ENCODE data around the gene KRT38. TPM values are rescaled to one million over a fixed set of nuclear protein-coding genes. Genes with fewer than 3 reads are reported as not detected.
"Not testable (repeated sequence)": the region's sequence is repeated elsewhere in the genome, so short reads cannot be mapped to it uniquely, and the experiment has no call there.

The KRT38 gene
- total RNA-seq, 1 experiment from 2014 or later = not detected

DNA sequence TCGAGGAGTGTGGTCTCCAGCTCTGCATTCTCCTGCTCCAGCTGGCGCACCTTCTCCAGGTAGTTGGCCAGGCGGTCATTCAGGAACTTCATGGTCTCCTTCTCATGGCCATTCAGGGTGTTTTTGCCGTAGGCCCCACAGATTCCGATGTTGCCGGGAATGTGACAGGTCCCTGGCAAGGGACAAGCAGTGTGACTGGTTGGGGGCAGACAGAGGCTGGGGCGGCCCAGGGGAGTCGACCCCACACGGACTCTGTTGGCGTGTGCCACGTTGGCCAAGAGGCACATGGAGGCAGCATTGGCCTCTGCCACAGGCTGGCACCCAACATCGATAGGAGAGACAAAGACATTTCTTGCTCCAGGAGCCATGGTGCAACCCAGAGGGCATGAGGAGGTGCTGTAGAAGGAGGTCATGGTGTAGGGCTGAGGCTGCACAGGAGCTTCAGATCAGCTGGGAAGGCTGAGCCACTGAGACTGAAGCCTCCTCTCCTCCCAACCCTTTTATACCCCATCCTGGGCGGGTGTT is 16.6 kb downstream of the KRT38 start, which contains the start of gene KRT37:
TSS of gene KRT37 (minus strand) at position 475 of the 525 bp plus-strand sequence. CDS start at position 413, 62 bp downstream.
- ChIA-PET POLR2A (no interaction called here), CTCF (no interaction called here)
- Mint-ChIP-seq H3K4me3 (no peak within 1 kb of the TSS), H3K9me3 (no peaks in the 10 kb centered on the region), H3K27ac (no peak within 1 kb of the TSS), H3K4me1 (peaks cover 7% of the 10 kb centered on the region), H3K36me3 (no peaks in the 10 kb centered on the region), H3K27me3 (ENCODE audit: low read depth) (no peaks in the 10 kb centered on the region; the same call in 1 of the 2 replicates)
- TF ChIP-seq FOXP4 (CRISPR knock-in tag; IDR thresholded peaks at IDR 0.05) = no peak
- TF ChIP-seq SMAD3 (CRISPR knock-in tag; IDR thresholded peaks at IDR 0.05; ENCODE audit: borderline replicate concordance) = no peak
- TF ChIP-seq ZNF423 (CRISPR knock-in tag; IDR thresholded peaks at IDR 0.05) = no peak
- TF ChIP-seq ZSCAN18 (CRISPR knock-in tag; IDR thresholded peaks at IDR 0.05) = no peak
- TF ChIP-seq ZNF219 (CRISPR knock-in tag; IDR thresholded peaks at IDR 0.05; ENCODE audit: borderline replicate concordance) = no peak
- TF ChIP-seq ELF4 (CRISPR knock-in tag; IDR thresholded peaks at IDR 0.05; ENCODE audit: low read depth) = no peak
- no peak for TF ChIP-seq USF1 (CRISPR knock-in tag; IDR thresholded peaks at IDR 0.05)
- TF ChIP-seq ZNF396 (CRISPR knock-in tag; IDR thresholded peaks at IDR 0.05; ENCODE audit: borderline replicate concordance) = no peak
- TF ChIP-seq, protein P1, sequence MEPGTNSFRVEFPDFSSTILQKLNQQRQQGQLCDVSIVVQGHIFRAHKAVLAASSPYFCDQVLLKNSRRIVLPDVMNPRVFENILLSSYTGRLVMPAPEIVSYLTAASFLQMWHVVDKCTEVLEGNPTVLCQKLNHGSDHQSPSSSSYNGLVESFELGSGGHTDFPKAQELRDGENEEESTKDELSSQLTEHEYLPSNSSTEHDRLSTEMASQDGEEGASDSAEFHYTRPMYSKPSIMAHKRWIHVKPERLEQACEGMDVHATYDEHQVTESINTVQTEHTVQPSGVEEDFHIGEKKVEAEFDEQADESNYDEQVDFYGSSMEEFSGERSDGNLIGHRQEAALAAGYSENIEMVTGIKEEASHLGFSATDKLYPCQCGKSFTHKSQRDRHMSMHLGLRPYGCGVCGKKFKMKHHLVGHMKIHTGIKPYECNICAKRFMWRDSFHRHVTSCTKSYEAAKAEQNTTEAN (CRISPR knock-in tag; IDR thresholded peaks at IDR 0.05) = no peak
- no peak for TF ChIP-seq CREB1 (CRISPR knock-in tag; IDR thresholded peaks at IDR 0.05)
- TF ChIP-seq ETV6 (CRISPR knock-in tag; IDR thresholded peaks at IDR 0.05) = no peak
- no peak for TF ChIP-seq MYBL2 (CRISPR knock-in tag; IDR thresholded peaks at IDR 0.05)
- TF ChIP-seq NFE2L1 (CRISPR knock-in tag; IDR thresholded peaks at IDR 0.05) = no peak
- ATAC-seq (no peak), DNase-seq (ENCODE audit: low spot score) (no peak)

GRCh38 chr17:41422586-41422985 is 18.2 kb downstream of the KRT38 start:
- DNase-seq (ENCODE audit: low spot score); H3K4me1 Mint-ChIP-seq; H3K27me3 Mint-ChIP-seq (ENCODE audit: low read depth); H3K4me3 Mint-ChIP-seq; H3K9me3 Mint-ChIP-seq; H3K36me3 Mint-ChIP-seq; POLR2A ChIA-PET; ATAC-seq; H3K27ac Mint-ChIP-seq: not testable (repeated sequence)
- CTCF ChIA-PET = interaction anchor here (1.2 kb wide), 1 partner anchor 127 kb away, joined by 5 read pairs; no protein-coding TSS in a partner anchor

DNA sequence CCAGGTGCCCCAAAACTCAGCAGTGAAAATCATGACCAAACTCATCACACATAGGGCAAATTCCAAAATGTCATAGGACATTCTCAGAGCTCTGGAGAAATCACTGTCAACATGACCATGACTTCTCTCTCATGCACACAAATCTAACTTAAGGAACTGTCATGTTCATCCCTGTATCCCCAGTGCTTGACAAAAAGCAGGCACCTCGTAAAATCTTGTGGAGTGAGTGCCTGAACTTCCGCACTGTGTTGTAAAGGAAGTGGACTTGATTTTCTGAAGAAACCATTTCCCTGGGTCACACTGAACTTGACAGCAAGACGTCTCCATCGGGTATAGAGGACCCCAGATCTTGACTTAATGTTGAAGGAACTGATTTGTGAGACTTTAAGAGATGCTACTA is 19.2 kb downstream of the KRT38 start:
- Mint-ChIP-seq H3K27ac (no peak overlapping the region), H3K36me3 (no peaks in the 10 kb centered on the region), H3K4me3 (no peak overlapping the region), H3K4me1 (peaks cover 4% of the 10 kb centered on the region), H3K9me3 (no peaks in the 10 kb centered on the region), H3K27me3 (ENCODE audit: low read depth) (no peaks in the 10 kb centered on the region; the same call in 1 of the 2 replicates)
- POLR2A ChIA-PET = no interaction called here
- no peak for DNase-seq (ENCODE audit: low spot score)
- CTCF ChIA-PET = no interaction called here
- no peak for ATAC-seq
- TF ChIP-seq CTCF (IDR thresholded peaks at IDR 0.05) (no peak), NR1H2 (CRISPR knock-in tag; IDR thresholded peaks at IDR 0.05) (no peak), ZNF425 (CRISPR knock-in tag; conservative IDR thresholded peaks at IDR 0.05) (no peak), CREB1 (CRISPR knock-in tag; IDR thresholded peaks at IDR 0.05) (no peak), FOXK1 (CRISPR knock-in tag; IDR thresholded peaks at IDR 0.05) (no peak), E2F1 (CRISPR knock-in tag; IDR thresholded peaks at IDR 0.05) (no peak), EMX1 (CRISPR knock-in tag; IDR thresholded peaks at IDR 0.05) (no peak)

All from WTC11 (cell line).